Superior temporal gyrus (tissue), 1 donor: ENCODE results near the gene VWA8.
A peak's percentile ranks its signal among the peaks of the same experiment; 100 is the strongest.

Source experiments
- DNase-seq: peaks from one replicate; pipeline ENCODE4 v3.0.0-alpha.2; 2016; ENCODE audit errors: extremely low spot score

Gene VWA8

DNA sequence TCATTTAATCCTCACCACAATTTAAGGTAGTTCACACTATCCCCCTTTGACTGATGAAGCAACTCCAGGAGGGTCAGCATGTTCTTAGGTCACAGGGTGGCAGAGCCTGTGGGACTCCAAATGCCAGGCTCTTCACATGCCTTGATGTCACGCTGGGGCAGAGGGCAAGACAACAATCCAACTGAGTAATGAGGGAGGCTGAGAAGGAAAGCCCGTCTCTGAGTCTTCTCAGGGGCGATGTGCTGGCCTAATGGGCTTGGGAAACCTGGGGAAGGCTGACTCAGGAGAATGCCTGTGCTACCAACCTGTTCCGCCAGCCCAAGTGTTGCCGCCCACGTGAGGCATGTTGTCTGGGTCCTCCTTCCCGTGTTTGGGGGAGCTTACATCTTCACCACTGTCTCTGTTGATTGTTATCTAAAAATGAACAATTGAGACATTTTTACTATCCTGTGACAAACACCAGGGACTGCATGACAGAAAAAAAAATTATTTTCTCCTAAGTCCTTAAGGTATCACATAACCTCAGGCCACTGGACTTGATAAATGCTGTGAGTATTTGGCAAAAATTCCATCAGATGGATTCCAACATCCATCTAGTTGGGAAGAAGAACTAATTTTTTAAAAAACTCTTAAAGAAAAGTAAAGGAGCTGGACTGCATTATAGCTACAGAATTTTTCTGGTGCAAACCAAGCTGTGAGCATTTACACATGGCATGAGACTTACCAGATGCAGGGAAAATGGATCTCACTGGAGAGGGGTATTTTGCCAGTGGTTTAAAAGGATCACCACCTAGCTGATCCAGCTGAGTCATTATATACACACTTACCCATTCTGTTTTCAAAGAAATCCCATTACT lies 346.0 kb downstream of the VWA8 start:
- no peak for DNase-seq

DNA sequence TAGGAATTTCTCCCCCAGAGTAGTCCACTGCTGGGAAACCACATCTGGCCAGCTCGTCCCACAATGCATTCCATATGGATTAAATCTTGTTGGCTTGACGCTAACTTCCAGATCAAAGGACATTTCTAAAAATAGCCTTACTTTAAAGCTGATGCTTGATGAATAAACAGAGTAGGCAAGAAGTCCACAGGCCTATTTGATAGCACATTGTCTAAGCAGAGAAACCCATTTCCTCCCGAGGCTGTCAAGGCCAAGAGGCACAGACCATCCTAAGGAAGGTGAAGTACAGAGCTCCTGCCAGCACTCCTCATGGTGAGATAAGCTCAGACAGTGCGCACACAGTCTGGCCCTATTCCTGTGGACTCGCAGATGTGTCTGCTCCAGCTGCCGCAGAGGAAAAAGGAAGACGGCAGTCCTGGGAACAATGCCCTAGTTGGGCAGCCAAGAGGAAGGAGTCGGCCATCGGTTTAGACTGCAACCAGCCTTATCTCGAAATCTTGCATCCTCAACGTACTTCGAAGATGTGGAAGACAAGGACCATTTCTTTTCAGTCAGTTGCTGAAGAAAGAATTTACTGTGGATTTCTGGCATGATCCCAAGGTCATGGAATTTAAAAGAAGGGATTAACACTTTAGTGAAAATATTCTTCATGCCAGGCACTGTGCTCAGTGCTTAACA lies 346.8 kb downstream of the VWA8 start:
- DNase-seq, result no peak

- DNase-seq, result no peak
Measured at GRCh38 chr13:41613471-41613870, 347.4 kb downstream of the VWA8 start.

DNA sequence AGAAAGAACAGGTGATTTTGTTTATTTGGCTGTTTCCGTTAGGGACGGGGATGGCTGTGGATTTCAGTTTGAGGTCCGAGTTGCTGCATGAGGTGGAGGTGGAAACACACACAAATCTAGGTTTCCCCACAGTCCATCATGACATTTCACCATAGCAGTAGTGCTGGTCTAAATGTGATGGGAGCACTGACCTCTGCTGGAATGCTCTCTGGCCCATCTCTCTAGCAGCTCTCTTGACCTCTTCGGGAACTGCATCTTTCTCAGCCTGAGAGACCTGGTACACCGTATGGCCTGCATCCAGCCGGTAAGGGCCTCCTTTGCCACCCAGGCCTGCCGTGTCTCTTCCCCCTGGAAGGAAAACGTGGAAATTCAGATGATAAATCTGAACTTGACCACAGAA lies 349.5 kb downstream of the VWA8 start:
- DNase-seq, result peak; percentile 67

- no peak for DNase-seq
Measured at GRCh38 chr13:41610404-41610803, 350.5 kb downstream of the VWA8 start.

- no peak for DNase-seq
Measured at GRCh38 chr13:41609828-41610227, 351.1 kb downstream of the VWA8 start.

DNA sequence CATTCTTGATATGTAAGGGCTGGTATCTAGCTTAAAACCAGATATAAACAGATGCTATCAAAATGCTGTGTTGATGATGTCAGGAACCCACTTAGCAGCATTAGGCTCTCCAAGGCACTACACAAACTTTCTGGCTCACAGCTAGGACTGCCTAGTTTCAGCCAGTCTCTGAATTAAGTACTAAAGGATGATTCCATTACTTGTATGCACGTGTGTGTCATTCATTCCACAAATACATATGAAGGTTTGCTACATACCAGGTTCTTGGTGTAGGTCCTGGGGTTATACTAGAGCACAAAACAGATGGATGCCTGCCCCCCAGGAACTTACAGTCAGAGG lies 352.1 kb downstream of the VWA8 start:
- no peak for DNase-seq

DNA sequence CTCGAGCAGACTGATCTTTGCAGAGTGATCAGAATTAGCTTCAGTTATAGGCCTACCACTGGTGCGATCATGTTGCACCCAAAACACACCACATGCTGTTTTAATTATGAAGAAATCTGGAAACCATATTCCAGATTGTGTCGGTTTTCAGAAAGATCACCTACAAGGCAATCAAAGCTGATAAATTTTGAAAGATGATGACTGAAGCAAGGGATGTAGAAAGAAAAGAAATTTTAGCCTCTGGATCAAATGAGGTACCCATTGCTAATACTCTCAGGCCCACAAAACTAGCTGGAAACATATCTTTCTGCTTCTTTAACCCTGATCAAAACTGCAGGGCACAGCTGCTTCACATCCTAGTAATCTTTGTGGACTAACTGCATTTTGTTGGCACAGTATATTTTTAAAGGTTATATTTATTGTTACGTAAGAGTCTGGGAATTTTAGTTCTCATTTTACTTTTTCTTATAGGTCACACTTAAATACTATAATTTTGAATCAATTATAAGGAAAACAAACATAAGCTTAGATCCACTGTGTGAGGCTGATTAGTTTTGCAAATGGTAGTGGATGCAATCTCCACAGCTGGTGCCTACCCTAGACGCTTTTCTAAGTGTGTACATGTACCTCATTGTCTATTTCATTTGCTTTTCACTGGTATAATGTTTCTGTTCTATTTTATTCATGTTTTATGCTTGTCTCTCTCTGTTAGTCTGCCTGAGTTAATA lies 352.6 kb downstream of the VWA8 start:
- DNase-seq, result no peak

GRCh38 chr13:41606646-41607045 lies 354.3 kb downstream of the VWA8 start:
- DNase-seq, result no peak

DNA sequence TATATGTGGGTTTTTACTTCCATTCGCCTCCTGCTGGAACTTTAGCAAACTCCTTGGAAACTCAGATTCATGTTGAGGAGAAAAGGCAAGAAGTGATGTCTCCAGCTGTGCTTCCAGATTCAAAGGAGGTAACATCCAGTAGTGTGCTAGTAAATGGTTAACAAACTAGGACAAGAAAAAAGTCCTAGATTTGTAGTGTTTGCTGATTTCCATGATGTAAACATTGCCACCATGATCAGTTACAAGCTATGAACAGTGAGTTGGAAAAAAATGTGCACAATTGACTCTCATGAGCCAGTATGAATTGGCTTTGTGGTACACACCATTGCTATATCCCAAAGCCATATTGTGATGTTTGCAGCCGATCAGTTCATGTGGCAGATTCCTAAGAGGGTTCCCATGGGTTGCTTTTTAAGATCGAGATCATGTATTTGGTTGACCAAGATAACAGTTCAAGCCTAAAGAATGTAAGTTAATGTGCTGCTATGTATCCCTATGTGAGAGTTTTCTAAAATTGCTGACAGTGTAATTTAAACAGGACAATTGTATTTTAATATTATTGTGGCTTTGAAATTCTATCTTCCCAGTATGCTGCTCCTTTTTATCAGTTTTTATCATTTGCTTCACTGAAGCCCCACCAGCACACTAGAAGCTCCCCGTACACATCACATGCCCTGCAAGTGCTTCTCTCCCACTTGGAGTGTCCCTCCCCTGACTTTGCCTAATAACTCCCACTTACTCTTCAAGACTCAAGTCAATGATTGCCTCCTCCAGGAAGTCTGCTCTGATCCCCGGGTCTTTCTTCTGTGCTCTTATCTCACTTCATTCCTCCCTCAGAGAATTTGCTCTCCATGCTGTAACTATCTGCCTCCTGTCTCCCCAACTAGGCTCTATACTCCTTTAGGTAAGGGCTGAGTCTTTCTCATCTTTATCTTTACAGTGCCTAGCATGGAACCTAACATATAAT lies 355.3 kb downstream of the VWA8 start:
- DNase-seq, result no peak

GRCh38 chr13:41603917-41604316 lies 357.0 kb downstream of the VWA8 start:
- DNase-seq, result no peak

DNA sequence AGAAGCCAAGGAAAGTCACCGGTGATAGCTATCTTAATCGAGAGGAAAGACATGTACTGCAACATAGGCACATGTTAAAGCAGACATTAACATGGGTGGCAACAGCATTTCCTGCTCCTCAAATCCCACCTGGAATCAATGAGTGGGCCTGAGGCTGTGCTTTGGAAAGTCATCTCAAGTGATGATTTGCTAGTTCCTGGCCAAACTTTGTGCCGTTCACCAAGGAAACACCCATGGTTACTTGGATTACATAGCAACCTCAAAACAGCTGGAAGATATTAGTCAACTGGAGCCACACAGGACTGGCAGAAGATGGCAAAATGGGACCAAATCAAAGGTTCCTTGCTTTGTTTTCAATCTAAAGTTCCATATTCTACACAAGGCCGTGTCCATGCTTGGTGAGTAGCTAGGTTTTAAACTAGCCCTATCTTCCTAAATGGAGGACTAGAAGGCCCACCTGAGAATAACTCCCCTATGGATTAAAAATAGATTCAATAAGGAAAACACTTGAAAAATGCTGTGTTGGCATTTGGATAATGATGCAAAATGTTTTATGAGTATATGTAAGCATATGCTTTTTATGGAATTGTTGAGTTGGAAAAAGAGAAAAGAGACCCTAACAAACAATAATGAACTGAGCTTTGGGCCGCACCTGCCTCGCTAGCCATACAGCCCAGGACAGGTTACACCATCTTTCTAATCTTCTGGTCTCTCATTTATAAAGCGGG lies 359.0 kb downstream of the VWA8 start:
- no peak for DNase-seq

- DNase-seq, result no peak
Measured at GRCh38 chr13:41599619-41600018, 361.3 kb downstream of the VWA8 start.

- DNase-seq, result no peak
Measured at GRCh38 chr13:41597348-41598041, 363.4 kb downstream of the VWA8 start.

- DNase-seq, result no peak
Measured at GRCh38 chr13:41596190-41596589, 364.7 kb downstream of the VWA8 start.

- DNase-seq, result no peak
Measured at GRCh38 chr13:41595298-41595697, 365.6 kb downstream of the VWA8 start.

DNA sequence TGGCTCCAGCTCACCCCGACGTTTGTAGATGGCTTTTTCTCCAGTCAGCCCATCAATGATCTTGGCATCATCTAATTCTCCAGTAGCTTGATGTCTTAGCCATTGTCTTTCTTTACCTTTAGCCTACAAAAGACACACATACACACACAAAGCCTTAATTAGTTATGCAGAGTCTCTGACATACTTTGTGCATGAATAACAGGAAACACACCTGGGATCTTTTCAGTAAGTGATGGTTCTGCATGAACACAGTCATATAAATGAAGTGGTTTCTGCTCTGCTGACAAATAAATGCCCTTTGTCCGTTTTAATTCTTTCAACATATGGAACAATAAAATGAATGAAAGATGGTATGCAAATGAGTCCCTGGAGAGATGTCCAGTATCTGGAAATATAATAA lies 370.3 kb downstream of the VWA8 start:
- no peak for DNase-seq

- no peak for DNase-seq
Measured at GRCh38 chr13:41590122-41590521, 370.8 kb downstream of the VWA8 start.

- no peak for DNase-seq
Measured at GRCh38 chr13:41589434-41589833, 371.5 kb downstream of the VWA8 start.

- DNase-seq, result no peak
Measured at GRCh38 chr13:41588899-41589298, 372.0 kb downstream of the VWA8 start.
